HEK293 (cell line): ENCODE measurements around the gene RHOF.
A peak's percentile ranks its signal among the peaks of the same experiment; 100 is the strongest.

Experiments used
- CTCF ChIA-PET: fragments of 350-600 bp; formaldehyde crosslinking; extraction: SDS; loops from one replicate; lab custom pipeline; 2021; ENCODE audit warnings: antibody characterized with exemption; lab: Yijun Ruan, JAX
- POLR2A ChIA-PET: fragments of 300-600 bp; formaldehyde crosslinking; extraction: SDS; loops from one replicate; lab custom pipeline; 2020; ENCODE audit warnings: antibody characterized with exemption, inconsistent platforms; lab: Yijun Ruan, JAX
- H3K27ac ChIP-seq: fragments of 200-500 bp; sonication (Bioruptor generic); 2 replicates; pipeline ENCODE4 v1.5.1; 2014; ENCODE audit warnings: low read depth, low read length, control low read depth, inconsistent platforms; ENCODE audit errors: extremely low read depth
- H3K36me3 ChIP-seq, 2 experiments: fragments of 200-500 bp in 1 of 2; sonication (Bioruptor generic) in 1 of 2; 1 replicate in 1 of 2; 2 replicates in 1 of 2; pipeline ENCODE4 v1.5.1; 2014 to 2017; ENCODE audit warnings: inconsistent platforms in 2 of 2, low read length in 2 of 2; ENCODE audit not compliant: control insufficient read depth in 2 of 2, insufficient read depth in 1 of 2
- H3K4me1 ChIP-seq: fragments of 200-500 bp; sonication (Bioruptor generic); 2 replicates; pipeline ENCODE4 v1.5.1; 2014; ENCODE audit warnings: mild to moderate bottlenecking, low read length, inconsistent platforms; ENCODE audit not compliant: control insufficient read depth, insufficient read depth
- H3K4me3 ChIP-seq: 2 replicates; pipeline ENCODE4 v1.5.1; 2011; ENCODE audit warnings: low read depth, mild to moderate bottlenecking, control low read depth, low read length, moderate library complexity
- H3K9me3 ChIP-seq: fragments of 200-500 bp; sonication (Bioruptor generic); 2 replicates; pipeline ENCODE4 v1.5.1; 2014; ENCODE audit warnings: low read depth, low read length, inconsistent platforms; ENCODE audit not compliant: control insufficient read depth, insufficient read depth
- GLIS2 ChIP-seq: fragments of 450-650 bp; formaldehyde crosslinking; IDR thresholded peaks from 2 replicates; pipeline ENCODE4 v1.5.1; 2016; ENCODE audit warnings: missing biosample characterization, missing genetic modification characterization
- SETDB1 ChIP-seq: IDR thresholded peaks from one replicate; pipeline ENCODE4 v1.6.1; 2017; ENCODE audit warnings: mild to moderate bottlenecking, low read length, moderate library complexity, mixed read lengths; ENCODE audit not compliant: insufficient read length
- ZBTB48 ChIP-seq: fragments of 450-650 bp; formaldehyde crosslinking; IDR thresholded peaks from 2 replicates; pipeline ENCODE4 v1.5.1; 2016; ENCODE audit warnings: missing biosample characterization, missing genetic modification characterization
- ZNF133 ChIP-seq: fragments of 450-650 bp; formaldehyde crosslinking; IDR thresholded peaks from 2 replicates; pipeline ENCODE4 v1.5.1; 2016; ENCODE audit warnings: missing biosample characterization, missing genetic modification characterization
- ZNF175 ChIP-seq: fragments of 450-650 bp; formaldehyde crosslinking; IDR thresholded peaks from 2 replicates; pipeline ENCODE4 v1.5.1; 2016; ENCODE audit warnings: missing biosample characterization, missing genetic modification characterization
- ZNF239 ChIP-seq: fragments of 450-650 bp; formaldehyde crosslinking; IDR thresholded peaks from 2 replicates; pipeline ENCODE4 v1.5.1; 2016; ENCODE audit warnings: missing biosample characterization, missing genetic modification characterization
- ZNF266 ChIP-seq: fragments of 450-650 bp; formaldehyde crosslinking; IDR thresholded peaks from 2 replicates; pipeline ENCODE4 v1.5.1; 2016; ENCODE audit warnings: missing biosample characterization, missing genetic modification characterization, low read depth
- ZNF274 ChIP-seq, 2 experiments: fragments of 200-500 bp in 1 of 2; fragments of 450-650 bp in 1 of 2; sonication (Bioruptor generic) in 1 of 2; formaldehyde crosslinking in 1 of 2; IDR thresholded peaks; 2 replicates each; pipeline versions ENCODE4 v1.5.1 to v1.6.1; 2014 to 2016; ENCODE audit warnings: borderline replicate concordance in 1 of 2, inconsistent platforms in 1 of 2, low read length in 1 of 2, missing biosample characterization in 1 of 2, missing genetic modification characterization in 1 of 2
- ZNF280C ChIP-seq: fragments of 450-650 bp; formaldehyde crosslinking; IDR thresholded peaks from 2 replicates; pipeline ENCODE4 v1.5.1; 2016; ENCODE audit warnings: missing biosample characterization, missing genetic modification characterization
- ZNF350 ChIP-seq: fragments of 450-650 bp; formaldehyde crosslinking; IDR thresholded peaks from 2 replicates; pipeline ENCODE4 v1.5.0; 2017; ENCODE audit warnings: missing biosample characterization, mild to moderate bottlenecking, missing genetic modification characterization
- ZNF394 ChIP-seq: fragments of 450-650 bp; formaldehyde crosslinking; IDR thresholded peaks from 2 replicates; pipeline ENCODE4 v1.5.1; 2016; ENCODE audit warnings: missing biosample characterization, missing genetic modification characterization, mild to moderate bottlenecking, moderate library complexity, borderline replicate concordance
- ZNF398 ChIP-seq: fragments of 450-650 bp; formaldehyde crosslinking; IDR thresholded peaks from 2 replicates; pipeline ENCODE4 v1.5.1; 2017; ENCODE audit warnings: missing biosample characterization, missing genetic modification characterization
- ZNF530 ChIP-seq: fragments of 450-650 bp; formaldehyde crosslinking; IDR thresholded peaks from 2 replicates; pipeline ENCODE4 v1.5.1; 2016; ENCODE audit warnings: low read depth, missing biosample characterization, missing genetic modification characterization
- ZNF544 ChIP-seq: fragments of 450-650 bp; formaldehyde crosslinking; IDR thresholded peaks from 2 replicates; pipeline ENCODE4 v1.5.0; 2017; ENCODE audit warnings: missing biosample characterization, missing genetic modification characterization
- ZNF561 ChIP-seq: fragments of 450-650 bp; IDR thresholded peaks from 2 replicates; pipeline ENCODE4 v1.5.1; 2018; ENCODE audit warnings: missing biosample characterization, missing genetic modification characterization, borderline replicate concordance
- ZNF600 ChIP-seq: fragments of 450-650 bp; formaldehyde crosslinking; IDR thresholded peaks from 2 replicates; pipeline ENCODE4 v1.5.1; 2016; ENCODE audit warnings: missing biosample characterization, missing genetic modification characterization
- ZNF830 ChIP-seq: fragments of 450-650 bp; IDR thresholded peaks from 2 replicates; pipeline ENCODE4 v1.5.0; 2018; ENCODE audit warnings: missing biosample characterization, missing genetic modification characterization, low read depth, mild to moderate bottlenecking, moderate library complexity
- ZSCAN5A ChIP-seq: fragments of 450-650 bp; formaldehyde crosslinking; IDR thresholded peaks from 2 replicates; pipeline ENCODE4 v1.5.1; 2016; ENCODE audit warnings: missing biosample characterization, missing genetic modification characterization

Gene RHOF

GRCh38 chr12:121809712-121810116 is 16.2 kb upstream of the RHOF start:
- TF ChIP-seq ZNF398 (tag by site-specific recombination) (no peak), GLIS2 (tag by site-specific recombination) (no peak), ZNF530 (no peak), ZNF561 (no peak), ZNF239 (tag by site-specific recombination) (no peak), SETDB1 (no peak), ZNF350 (tag by site-specific recombination) (no peak)
- Histone ChIP-seq H3K4me1 (peaks cover 12% of the 10 kb centered on the region), H3K36me3 (peaks cover 9 to 72% of the 10 kb centered on the region in 2 experiments; a peak in 2 of 3 replicates), H3K27ac (0 out of 2 replicates have a peak overlapping the region, but pooled peaks have one; percentile 11), H3K4me3 (no peak overlapping the region), H3K9me3 (no peaks in the 10 kb centered on the region)
- POLR2A ChIA-PET: interaction anchor here (1.1 to 7.5 kb wide), 3 partner anchors 7 to 30 kb away, joined by 5 to 165 read pairs (median 18); partner anchors contain the start of gene RHOF
- CTCF ChIA-PET: interaction anchor here (0.6 to 15.1 kb wide), 3 partner anchors 15 to 125 kb away, joined by 3 to 393 read pairs (median 7); partner anchors contain the start of genes PSMD9 and RHOF

GRCh38 chr12:121808623-121809022 is 15.1 kb upstream of the RHOF start:
- Histone ChIP-seq H3K4me3 (no peak overlapping the region), H3K9me3 (no peaks in the 10 kb centered on the region), H3K36me3 (peaks cover 9 to 64% of the 10 kb centered on the region in 2 experiments; a peak in 2 of 3 replicates), H3K27ac (no peak overlapping the region), H3K4me1 (peaks cover 12% of the 10 kb centered on the region)
- ChIA-PET CTCF (interaction anchor here (0.6 to 15.1 kb wide), 2 partner anchors 14 to 63 kb away, joined by 3 to 393 read pairs; partner anchors contain the start of gene RHOF), POLR2A (interaction anchor here (7.5 kb wide), 1 partner anchor 12 kb away, joined by 165 read pairs; the partner anchor contains the start of gene RHOF)
- TF ChIP-seq ZNF133 (tag by site-specific recombination) (no peak), ZNF280C (tag by site-specific recombination) (no peak), ZSCAN5A (tag by site-specific recombination) (no peak), ZNF600 (tag by site-specific recombination) (peak; percentile 24; the same call in 1 of the 2 replicates)

- H3K4me3 ChIP-seq: no peak overlapping the region
- H3K4me1 ChIP-seq: peaks cover 12% of the 10 kb centered on the region
- CTCF ChIA-PET: interaction anchor here (0.6 to 15.1 kb wide), 3 partner anchors 13 to 110 kb away, joined by 3 to 393 read pairs (median 4); partner anchors contain the start of gene RHOF
- TF ChIP-seq ZNF830 (tag by site-specific recombination): no peak
- no peak for TF ChIP-seq ZNF544
- peak; percentile 17 for TF ChIP-seq GLIS2 (tag by site-specific recombination)
- TF ChIP-seq ZNF274 (IDR thresholded peaks at IDR 0.05; ENCODE audit: low read length): no peak
- no peak for TF ChIP-seq ZNF274 (tag by site-specific recombination; IDR thresholded peaks at IDR 0.05; ENCODE audit: borderline replicate concordance)
- TF ChIP-seq ZNF175 (tag by site-specific recombination): no peak
- TF ChIP-seq ZNF266: no peak
- no peak for TF ChIP-seq ZNF394 (tag by site-specific recombination)
- peak; percentile 14; the same call in 1 of the 2 replicates for TF ChIP-seq ZBTB48
- POLR2A ChIA-PET: interaction anchor here (1.2 to 7.5 kb wide), 3 partner anchors 11 to 88 kb away, joined by 3 to 165 read pairs (median 5); partner anchors contain the start of genes PSMD9 and RHOF
- H3K9me3 ChIP-seq: no peaks in the 10 kb centered on the region
- H3K36me3 ChIP-seq: peaks cover 9 to 56% of the 10 kb centered on the region in 2 experiments; a peak in 2 of 3 replicates
- no peak overlapping the region for H3K27ac ChIP-seq
Observed at GRCh38 chr12:121807642-121808347, 14.3 kb upstream of the RHOF start.
